HTERT RPE-1 (cell line): ENCODE results near the gene ZNF749.
"Not testable (repeated sequence)": the region's sequence is repeated elsewhere in the genome, so short reads cannot be mapped to it uniquely, and the experiment has no call there.

Source experiments
- in situ Hi-C: fragments of 300-500 bp; cut with MboI; formaldehyde crosslinking; loops from 4 replicates; pipeline ENCODE4 v1.14.3; 2020; ENCODE audit warnings: low sequenced_read_pairs

Gene ZNF749

GRCh38 chr19:57465680-57466381 lies 30.7 kb downstream of the ZNF749 start:
- in situ Hi-C loops = no loop called here

GRCh38 chr19:57466489-57466888 lies 31.4 kb downstream of the ZNF749 start:
- in situ Hi-C loops = no loop called here

GRCh38 chr19:57473646-57474045 lies 38.5 kb downstream of the ZNF749 start:
- in situ Hi-C loops = no loop called here

DNA sequence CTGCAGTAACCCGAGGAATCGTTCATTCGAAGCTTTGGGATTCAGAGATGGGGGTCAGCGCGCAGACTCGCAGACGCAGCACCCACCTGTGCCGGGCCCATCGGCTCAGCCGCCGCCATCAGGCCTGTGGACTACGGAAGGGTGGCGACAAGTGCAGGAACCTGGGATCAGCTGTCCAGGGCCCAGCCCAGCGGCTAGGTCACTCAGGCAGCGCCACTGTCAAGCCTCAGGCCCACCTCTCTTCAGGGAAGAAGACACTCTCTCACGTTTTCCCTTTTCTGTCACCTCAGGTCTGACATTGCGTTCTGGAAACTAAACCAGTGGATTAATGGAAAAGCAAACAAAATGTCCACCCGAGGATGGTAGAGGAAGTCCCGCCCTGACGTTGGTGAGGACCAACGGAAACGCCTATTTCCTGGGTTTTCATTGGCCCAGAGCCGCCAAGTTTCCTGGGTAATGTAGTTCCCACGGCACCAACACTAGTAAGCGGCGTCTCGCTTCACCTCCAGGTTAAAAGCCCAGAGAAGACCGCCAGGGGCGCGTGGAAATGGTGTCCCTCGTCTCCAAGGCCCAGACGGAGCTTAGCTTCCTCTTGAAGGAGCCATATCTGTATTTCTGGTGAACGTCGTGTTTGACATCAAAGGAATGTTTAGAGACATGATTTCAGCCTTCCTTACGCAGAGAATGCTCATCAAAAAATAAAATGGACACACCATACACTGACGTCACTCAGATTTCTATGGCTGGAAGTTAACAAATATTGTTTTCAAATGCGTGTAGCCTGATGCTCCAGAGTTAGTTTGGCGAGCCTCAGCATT lies 42.3 kb downstream of the ZNF749 start, which contains the start of gene ZNF772:
Gene ZNF772, minus strand, starts transcription at position 376 of the 818 bp plus-strand sequence. Its CDS starts 257 bp downstream, at position 119.
- in situ Hi-C loops = no loop called here

DNA sequence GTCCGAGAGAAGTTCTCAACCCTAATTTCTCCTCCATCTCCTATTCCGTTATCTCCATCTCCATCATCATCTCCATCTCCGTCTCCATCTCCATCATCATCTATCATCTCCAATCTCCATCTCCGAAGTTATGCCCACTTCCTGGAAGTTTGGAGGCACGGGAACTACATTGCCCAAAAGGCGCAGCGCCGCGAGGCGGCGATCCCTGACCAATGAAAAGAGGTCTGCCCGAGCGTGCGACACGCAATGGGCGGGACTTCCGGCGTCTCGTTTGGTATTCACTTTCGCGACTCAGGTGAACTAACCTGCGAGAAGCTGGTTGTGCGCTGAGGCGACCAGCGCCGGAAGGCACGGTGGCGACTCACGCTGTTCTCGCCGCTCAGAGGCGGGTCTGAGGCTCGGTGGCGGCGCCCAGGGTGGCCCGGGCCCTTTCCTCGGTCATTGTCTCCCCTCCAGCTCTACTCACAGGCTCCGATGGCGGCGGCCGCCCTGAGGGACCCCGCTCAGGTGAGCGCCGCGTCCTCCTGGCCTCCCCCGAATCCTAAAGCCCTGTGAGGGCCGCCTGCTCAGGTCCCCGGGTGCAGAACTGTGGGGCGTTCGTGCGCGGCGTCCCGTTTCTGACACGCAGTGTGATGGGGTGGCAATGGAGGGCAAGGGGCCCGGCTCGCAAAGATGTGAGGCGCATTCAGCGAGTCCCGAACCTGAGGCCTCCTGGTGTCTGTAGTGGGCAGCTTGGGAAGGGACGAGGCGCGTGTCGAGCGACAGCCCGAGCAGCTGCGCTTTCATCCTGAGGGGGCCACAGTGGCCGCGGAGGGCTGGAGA lies 52.6 kb downstream of the ZNF749 start, which contains the start of gene ZNF419:
Gene ZNF419, plus strand, starts transcription at position 274 of the 822 bp plus-strand sequence. Its CDS starts 201 bp downstream, at position 475.
- in situ Hi-C loops = not testable (repeated sequence)

DNA sequence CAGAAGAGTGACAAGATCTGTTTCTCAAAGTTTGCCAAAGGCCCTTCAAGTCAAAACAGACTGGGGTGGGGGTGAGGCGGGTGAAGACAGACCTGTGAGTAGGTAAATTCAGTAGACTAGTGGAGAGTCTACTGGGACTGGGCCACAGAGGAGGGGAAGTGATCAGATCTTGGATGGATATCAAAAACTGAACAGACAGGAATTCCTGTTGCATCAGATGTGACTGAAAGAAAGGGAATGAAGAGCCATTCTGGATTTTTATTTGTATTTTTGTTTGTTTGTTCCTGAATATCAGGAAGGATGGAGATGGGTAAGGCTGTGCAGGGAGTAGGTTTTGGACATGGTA lies 53.1 kb downstream of the ZNF749 start:
- in situ Hi-C loops = not testable (repeated sequence)
